ENCODE measurements around the gene TNFRSF19.

Gene TNFRSF19

GRCh38 chr13:23667750-23668149, 97.5 kb downstream of the TNFRSF19 start:
- no peak overlapping the region for H3K4me2 ChIP-seq (ENCODE audit: low read length)
- peak; percentile 49; the same call in 1 of the 2 replicates for TF ChIP-seq CTCF (IDR thresholded peaks at IDR 0.05; ENCODE audit: low read length)
- no peak for TF ChIP-seq EZH2 (IDR thresholded peaks at IDR 0.05; ENCODE audit: borderline replicate concordance, low read length)
- H3K4me3 ChIP-seq (ENCODE audit: low read depth, low read length, poor library complexity, severe bottlenecking), result no peak overlapping the region
- H3K9me3 ChIP-seq (ENCODE audit: low read length), result no peaks in the 10 kb centered on the region
- no peaks in the 10 kb centered on the region for H3K9me2 ChIP-seq (ENCODE audit: low read depth, low read length)
- H4K20me1 ChIP-seq (ENCODE audit: insufficient read depth, low read length), result no peaks in the 10 kb centered on the region
- no peak overlapping the region for H3K27ac ChIP-seq (ENCODE audit: low read depth, low read length, poor library complexity, severe bottlenecking)
- H3K36me3 ChIP-seq (ENCODE audit: insufficient read depth, low read length), result no peaks in the 10 kb centered on the region
- no peaks in the 10 kb centered on the region for H3F3A ChIP-seq (ENCODE audit: insufficient read depth, low read length)
- H3K9ac ChIP-seq (ENCODE audit: low read length), result no peak overlapping the region
- H2AFZ ChIP-seq (ENCODE audit: low read length), result no peak overlapping the region
- no peaks in the 10 kb centered on the region for H3K4me1 ChIP-seq (ENCODE audit: insufficient read depth, low read length, severe bottlenecking)
- no peaks in the 10 kb centered on the region for H3K79me2 ChIP-seq (ENCODE audit: insufficient read depth, low read length)
- H3K27me3 ChIP-seq (ENCODE audit: insufficient read depth, low read length), result no peaks in the 10 kb centered on the region

GRCh38 chr13:23668562-23668961, 98.3 kb downstream of the TNFRSF19 start:
- Histone ChIP-seq H2AFZ (ENCODE audit: low read length) (no peak overlapping the region), H3K36me3 (ENCODE audit: insufficient read depth, low read length) (no peaks in the 10 kb centered on the region), H3K27me3 (ENCODE audit: insufficient read depth, low read length) (no peaks in the 10 kb centered on the region), H3F3A (ENCODE audit: insufficient read depth, low read length) (no peaks in the 10 kb centered on the region), H3K4me2 (ENCODE audit: low read length) (no peak overlapping the region), H3K9me2 (ENCODE audit: low read depth, low read length) (no peaks in the 10 kb centered on the region), H3K79me2 (ENCODE audit: insufficient read depth, low read length) (no peaks in the 10 kb centered on the region), H4K20me1 (ENCODE audit: insufficient read depth, low read length) (no peaks in the 10 kb centered on the region), H3K9me3 (ENCODE audit: low read length) (no peaks in the 10 kb centered on the region), H3K4me1 (ENCODE audit: insufficient read depth, low read length, severe bottlenecking) (no peaks in the 10 kb centered on the region), H3K27ac (ENCODE audit: low read depth, low read length, poor library complexity, severe bottlenecking) (no peak overlapping the region), H3K4me3 (ENCODE audit: low read depth, low read length, poor library complexity, severe bottlenecking) (no peak overlapping the region), H3K9ac (ENCODE audit: low read length) (no peak overlapping the region)
- no peak for TF ChIP-seq CTCF (IDR thresholded peaks at IDR 0.05; ENCODE audit: low read length)
- TF ChIP-seq EZH2 (IDR thresholded peaks at IDR 0.05; ENCODE audit: borderline replicate concordance, low read length), result no peak

DNA sequence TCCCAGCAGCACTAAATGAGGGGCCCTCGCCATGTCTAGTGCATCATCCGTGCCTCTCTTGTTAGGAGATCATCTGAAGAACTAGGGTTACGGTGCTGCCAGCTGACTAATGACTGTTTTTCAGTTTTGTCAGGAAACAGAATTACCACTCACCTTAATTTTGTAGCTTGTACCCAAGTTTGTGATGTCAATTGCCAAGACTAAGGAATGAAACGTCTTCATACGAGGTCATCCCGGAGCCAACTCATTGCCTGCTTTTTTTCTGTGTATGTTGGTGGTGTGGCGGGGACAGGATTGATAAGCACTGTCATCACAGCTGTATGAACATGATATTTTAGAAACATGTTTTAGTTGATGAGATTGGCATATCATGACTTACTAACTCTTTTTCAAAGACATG, 100.6 kb downstream of the TNFRSF19 start:
- no peak overlapping the region for H3K4me2 ChIP-seq (ENCODE audit: low read length)
- H4K20me1 ChIP-seq (ENCODE audit: insufficient read depth, low read length), result no peaks in the 10 kb centered on the region
- TF ChIP-seq EZH2 (IDR thresholded peaks at IDR 0.05; ENCODE audit: borderline replicate concordance, low read length) (no peak), CTCF (IDR thresholded peaks at IDR 0.05; ENCODE audit: low read length) (no peak)
- no peaks in the 10 kb centered on the region for H3K27me3 ChIP-seq (ENCODE audit: insufficient read depth, low read length)
- no peak overlapping the region for H3K9ac ChIP-seq (ENCODE audit: low read length)
- no peak overlapping the region for H2AFZ ChIP-seq (ENCODE audit: low read length)
- no peaks in the 10 kb centered on the region for H3K79me2 ChIP-seq (ENCODE audit: insufficient read depth, low read length)
- no peaks in the 10 kb centered on the region for H3K36me3 ChIP-seq (ENCODE audit: insufficient read depth, low read length)
- no peak overlapping the region for H3K4me3 ChIP-seq (ENCODE audit: low read depth, low read length, poor library complexity, severe bottlenecking)
- H3F3A ChIP-seq (ENCODE audit: insufficient read depth, low read length), result no peaks in the 10 kb centered on the region
- H3K4me1 ChIP-seq (ENCODE audit: insufficient read depth, low read length, severe bottlenecking), result no peaks in the 10 kb centered on the region
- H3K9me2 ChIP-seq (ENCODE audit: low read depth, low read length), result no peaks in the 10 kb centered on the region
- no peak overlapping the region for H3K27ac ChIP-seq (ENCODE audit: low read depth, low read length, poor library complexity, severe bottlenecking)
- H3K9me3 ChIP-seq (ENCODE audit: low read length), result no peaks in the 10 kb centered on the region
